Measurements from ENCODE around the gene SLC7A6. TPM values are rescaled to one million over a fixed set of nuclear protein-coding genes. Genes with fewer than 3 reads are reported as not detected.

The SLC7A6 gene
- polyA plus RNA-seq, 2 of the 4 experiments (the other 2 are of a cell fraction): 31.1 to 32.9 TPM

GRCh38 chr16:68309799-68310198 lies 45.5 kb downstream of the SLC7A6 start:
- H3K4me1 ChIP-seq: peaks cover 21% of the 10 kb centered on the region
- ChIA-PET CTCF (interaction anchor here (1.7 to 3.2 kb wide), 3 partner anchors 46 to 68 kb away, joined by 6 to 10 read pairs (median 8); partner anchors contain the start of gene SLC7A6), POLR2A (interaction anchor here (1.7 to 3.1 kb wide), 2 partner anchors 45 to 72 kb away, joined by 8 to 47 read pairs; partner anchors contain the start of gene SLC7A6)
- TF ChIP-seq PHF8 (IDR thresholded peaks at IDR 0.05; ENCODE audit: borderline replicate concordance, low read depth): no peak
- no peak for TF ChIP-seq TFCP2L1 (CRISPR knock-in tag; IDR thresholded peaks at IDR 0.05)
- TF ChIP-seq EHF (CRISPR knock-in tag; IDR thresholded peaks at IDR 0.05): no peak
- TF ChIP-seq RCOR1 (IDR thresholded peaks at IDR 0.05; ENCODE audit: low read depth, low read length): no peak
- no peak for TF ChIP-seq HOXB13 (CRISPR knock-in tag; IDR thresholded peaks at IDR 0.05; ENCODE audit: low read depth)
- no peak for TF ChIP-seq RARB (CRISPR knock-in tag; IDR thresholded peaks at IDR 0.05)
- no peak for TF ChIP-seq ZC3H11A (IDR thresholded peaks at IDR 0.05)
- no peak for TF ChIP-seq MAFK (IDR thresholded peaks at IDR 0.05; ENCODE audit: partially characterized antibody)
- TF ChIP-seq KDM1A (IDR thresholded peaks at IDR 0.05; ENCODE audit: low read depth): no peak
- no peak for TF ChIP-seq ESRRA (IDR thresholded peaks at IDR 0.05; ENCODE audit: borderline replicate concordance, low read length)
- no peak for TF ChIP-seq CEBPB (IDR thresholded peaks at IDR 0.05)
- TF ChIP-seq RAD21 (conservative IDR thresholded peaks at IDR 0.05 in 1 of 2, IDR thresholded peaks at IDR 0.05 in 1 of 2): no peak
- TF ChIP-seq CHD2 (IDR thresholded peaks at IDR 0.05; ENCODE audit: low read length, partially characterized antibody): no peak
- TF ChIP-seq TP53 (CRISPR knock-in tag; IDR thresholded peaks at IDR 0.05): no peak
- TF ChIP-seq HEYL (CRISPR knock-in tag; IDR thresholded peaks at IDR 0.05): no peak
- TF ChIP-seq KDM5A (IDR thresholded peaks at IDR 0.05): no peak
- no peak for TF ChIP-seq EHMT2 (IDR thresholded peaks at IDR 0.05; ENCODE audit: low read depth)
- TF ChIP-seq BHLHE40 (IDR thresholded peaks at IDR 0.05; ENCODE audit: low read depth, low read length): no peak
- 39% methylated on average over 6 of the region's 6 CpGs for WGBS (ENCODE audit: missing lambda C conversion rate)
- H3K9me3 ChIP-seq: no peaks in the 10 kb centered on the region
- FAIRE-seq (no peak), DNase-seq (ENCODE audit: low read depth in 1 of 2, low spot score in 1 of 2) (no peak), ATAC-seq (no peak)
- H3K27ac ChIP-seq: peak overlapping the region; percentile 83 to 90
- peak overlapping the region; percentile 91 for H3K4me3 ChIP-seq
- peak overlapping the region; percentile 92 for H3K4me2 ChIP-seq

DNA sequence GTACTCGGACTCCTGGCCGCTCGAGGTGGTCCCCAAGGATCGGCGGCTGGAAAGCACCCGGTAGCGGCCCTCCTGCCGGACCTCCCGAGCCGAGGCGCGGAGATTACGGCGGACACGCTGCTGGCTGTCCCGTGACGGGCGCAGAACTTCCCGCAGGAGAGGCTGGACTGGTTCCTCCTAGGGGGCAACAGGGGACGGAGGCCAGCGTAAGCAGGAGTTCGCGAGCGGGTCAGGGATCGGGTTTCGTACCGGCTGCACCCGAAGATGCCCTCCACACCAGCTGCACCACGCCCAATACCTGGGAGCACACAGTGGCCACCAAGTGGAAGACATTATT lies 46.1 kb downstream of the SLC7A6 start:
- TF ChIP-seq CEBPB (IDR thresholded peaks at IDR 0.05) (no peak), JUNB (IDR thresholded peaks at IDR 0.05) (no peak), ZNF302 (CRISPR knock-in tag; IDR thresholded peaks at IDR 0.05) (no peak), CHD2 (IDR thresholded peaks at IDR 0.05; ENCODE audit: low read length, partially characterized antibody) (no peak), PBX3 (IDR thresholded peaks at IDR 0.05) (no peak), KDM5A (IDR thresholded peaks at IDR 0.05) (no peak), CBX2 (IDR thresholded peaks at IDR 0.05; ENCODE audit: borderline replicate concordance, low read depth) (no peak), HMGXB4 (CRISPR knock-in tag; IDR thresholded peaks at IDR 0.05; ENCODE audit: borderline replicate concordance) (no peak)
- TF ChIP-seq, protein P1, sequence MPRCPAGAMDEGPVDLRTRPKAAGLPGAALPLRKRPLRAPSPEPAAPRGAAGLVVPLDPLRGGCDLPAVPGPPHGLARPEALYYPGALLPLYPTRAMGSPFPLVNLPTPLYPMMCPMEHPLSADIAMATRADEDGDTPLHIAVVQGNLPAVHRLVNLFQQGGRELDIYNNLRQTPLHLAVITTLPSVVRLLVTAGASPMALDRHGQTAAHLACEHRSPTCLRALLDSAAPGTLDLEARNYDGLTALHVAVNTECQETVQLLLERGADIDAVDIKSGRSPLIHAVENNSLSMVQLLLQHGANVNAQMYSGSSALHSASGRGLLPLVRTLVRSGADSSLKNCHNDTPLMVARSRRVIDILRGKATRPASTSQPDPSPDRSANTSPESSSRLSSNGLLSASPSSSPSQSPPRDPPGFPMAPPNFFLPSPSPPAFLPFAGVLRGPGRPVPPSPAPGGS (IDR thresholded peaks at IDR 0.05): no peak
- Histone ChIP-seq H3K4me2 (peak overlapping the region; percentile 92), H3K4me1 (peaks cover 21% of the 10 kb centered on the region), H3K4me3 (peak overlapping the region; percentile 91), H3K9me3 (no peaks in the 10 kb centered on the region), H3K27ac (peak overlapping the region; percentile 83 to 90)
- POLR2A ChIA-PET: interaction anchor here (0.5 to 3.1 kb wide), 16 partner anchors 9 to 933 kb away, joined by 3 to 47 read pairs (median 5); partner anchors contain the start of gene SLC7A6
- CTCF ChIA-PET: interaction anchor here (0.8 to 3.2 kb wide), 16 partner anchors 9 to 69 kb away, joined by 3 to 20 read pairs (median 4); partner anchors contain the start of gene SLC7A6
- ATAC-seq (peak; percentile 73 to 79), FAIRE-seq (no peak), DNase-seq (ENCODE audit: low read depth in 1 of 2, low spot score in 1 of 2) (no peak)
- under 1% methylated on average over 19 of the region's 29 CpGs for WGBS (ENCODE audit: missing lambda C conversion rate)
